HAP-1 (cell line): Measurements from ENCODE around the gene HPS1.
"Not testable (repeated sequence)": the region's sequence is repeated elsewhere in the genome, so short reads cannot be mapped to it uniquely, and the experiment has no call there.

Source experiments
- DNase-seq, 2 experiments: peaks; one replicate each; pipeline ENCODE4 v3.0.0-alpha.2; 2016 to 2020; ENCODE audit warnings: low spot score in 2 of 2
- H3K27me3 ChIP-seq: fragments of 250-450 bp; sonication (Bioruptor Pico); 2 replicates; pipeline ENCODE4 v1.5.1; 2020; ENCODE audit warnings: low read depth, mild to moderate bottlenecking, moderate library complexity
- H3K36me3 ChIP-seq: fragments of 250-450 bp; sonication (Bioruptor Pico); replicated peaks from 2 replicates; pipeline ENCODE4 v1.5.1; 2020; ENCODE audit warnings: mild to moderate bottlenecking
- H3K4me1 ChIP-seq: fragments of 250-450 bp; sonication (Bioruptor Pico); 2 replicates; pipeline ENCODE4 v1.5.1; 2020; ENCODE audit warnings: mild to moderate bottlenecking
- H3K4me3 ChIP-seq: fragments of 250-450 bp; sonication (Bioruptor Pico); 2 replicates; pipeline ENCODE4 v1.5.1; 2020; ENCODE audit warnings: mild to moderate bottlenecking, moderate library complexity
- H3K9me3 ChIP-seq: fragments of 250-450 bp; sonication (Bioruptor Pico); 2 replicates; pipeline ENCODE4 v1.5.1; 2020; ENCODE audit warnings: mild to moderate bottlenecking, moderate library complexity
- in situ Hi-C: fragments of 300-500 bp; cut with MboI; formaldehyde crosslinking; loops from 3 replicates; pipeline ENCODE4 v1.14.3; 2020; ENCODE audit warnings: low sequenced_read_pairs, inconsistent platforms, mixed read lengths

Gene HPS1

DNA sequence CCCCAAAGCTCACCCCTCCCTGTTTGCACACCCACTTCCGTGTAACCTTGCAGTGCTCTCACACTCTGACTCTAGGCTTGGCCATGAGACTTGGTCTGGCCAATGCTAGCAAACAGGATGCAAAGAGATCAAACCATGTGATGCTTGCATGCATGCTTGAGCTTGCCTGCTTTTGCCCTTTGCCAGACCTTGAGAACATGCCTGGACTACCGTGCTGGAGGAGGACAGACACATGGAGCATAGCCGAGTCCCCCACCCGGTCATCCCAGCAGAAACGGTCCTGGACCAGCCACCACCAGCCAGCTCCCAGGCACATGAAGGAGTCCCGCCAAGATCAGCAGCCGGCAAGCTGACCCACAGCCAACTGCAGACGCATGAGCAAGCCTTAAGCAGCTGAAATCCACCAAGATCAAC lies 55.1 kb downstream of the HPS1 start:
- no peaks in the 10 kb centered on the region for H3K36me3 ChIP-seq
- 0 out of 2 replicates have a peak, but pooled peaks cover 3% of the 10 kb centered on the region for H3K27me3 ChIP-seq
- H3K4me1 ChIP-seq: no peaks in the 10 kb centered on the region
- in situ Hi-C loops: no loop called here
- H3K4me3 ChIP-seq: no peak overlapping the region
- no peaks in the 10 kb centered on the region for H3K9me3 ChIP-seq
- DNase-seq: no peak

DNA sequence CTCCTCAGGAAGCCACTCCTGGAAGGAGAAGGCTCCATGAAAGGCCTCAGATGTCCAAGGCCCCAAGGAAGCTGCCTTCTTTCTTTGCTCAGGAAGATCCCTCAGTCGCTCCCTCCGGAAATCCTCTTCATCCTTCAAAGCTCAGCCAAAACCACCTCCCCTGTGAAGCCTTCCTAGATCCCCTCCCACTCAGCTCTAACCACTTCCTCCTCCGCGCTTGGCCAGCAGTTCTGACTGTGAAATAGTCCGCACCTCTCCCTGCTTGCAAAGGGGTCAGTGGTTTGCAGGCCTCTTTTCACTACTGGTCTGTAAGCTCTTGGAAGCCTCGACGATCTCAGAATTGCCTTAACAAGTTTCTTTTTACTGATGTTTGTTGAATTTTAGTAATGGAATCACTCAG lies 55.7 kb downstream of the HPS1 start:
- in situ Hi-C loops: no loop called here
- H3K9me3 ChIP-seq: no peaks in the 10 kb centered on the region
- DNase-seq: no peak
- no peak overlapping the region for H3K4me3 ChIP-seq
- H3K36me3 ChIP-seq: no peaks in the 10 kb centered on the region
- H3K4me1 ChIP-seq: no peaks in the 10 kb centered on the region
- 0 out of 2 replicates have a peak, but pooled peaks cover 3% of the 10 kb centered on the region for H3K27me3 ChIP-seq

GRCh38 chr10:98390406-98390805 lies 56.3 kb downstream of the HPS1 start:
- no peak for DNase-seq
- Histone ChIP-seq H3K27me3 (0 out of 2 replicates have a peak, but pooled peaks cover 3% of the 10 kb centered on the region), H3K9me3 (no peaks in the 10 kb centered on the region), H3K4me1 (no peaks in the 10 kb centered on the region), H3K36me3 (no peaks in the 10 kb centered on the region), H3K4me3 (no peak overlapping the region)
- in situ Hi-C loops: no loop called here

- H3K27me3 ChIP-seq: 0 out of 2 replicates have a peak, but pooled peaks cover 3% of the 10 kb centered on the region
- no peak for DNase-seq
- no peaks in the 10 kb centered on the region for H3K36me3 ChIP-seq
- no peaks in the 10 kb centered on the region for H3K4me1 ChIP-seq
- no peaks in the 10 kb centered on the region for H3K9me3 ChIP-seq
- H3K4me3 ChIP-seq: no peak overlapping the region
- in situ Hi-C loops: no loop called here
Measured at GRCh38 chr10:98389398-98389797, 57.3 kb downstream of the HPS1 start.

DNA sequence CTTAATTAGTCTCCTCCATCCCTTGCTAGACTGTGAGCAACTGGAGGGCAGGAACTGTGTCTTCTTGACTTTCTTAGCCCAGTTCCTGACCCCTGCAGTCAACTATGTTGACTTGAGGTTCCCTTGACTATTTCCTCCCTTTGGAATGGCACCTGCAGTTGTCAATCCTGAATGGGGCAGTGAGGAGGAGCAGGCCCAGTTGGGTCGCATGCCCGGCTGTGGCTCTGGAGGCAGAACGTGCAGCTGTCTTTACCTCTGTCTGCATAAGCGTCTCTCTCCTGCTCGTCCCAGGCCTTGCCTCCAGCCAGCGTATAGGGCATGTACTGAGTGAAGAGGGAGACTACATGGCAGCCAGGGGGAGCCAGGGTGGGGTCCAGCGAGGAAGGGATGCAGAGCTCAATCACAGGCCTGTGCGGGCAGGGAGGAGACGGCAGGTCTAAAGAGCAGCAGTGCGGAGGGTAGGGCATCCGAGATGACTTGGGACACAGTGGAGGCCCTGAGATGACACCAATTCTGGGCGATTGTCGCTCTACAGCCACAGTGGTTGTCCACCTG lies 58.6 kb downstream of the HPS1 start:
- H3K4me1 ChIP-seq: no peaks in the 10 kb centered on the region
- H3K4me3 ChIP-seq: no peak overlapping the region
- H3K36me3 ChIP-seq: no peaks in the 10 kb centered on the region
- no peak for DNase-seq
- in situ Hi-C loops: no loop called here
- H3K9me3 ChIP-seq: no peaks in the 10 kb centered on the region
- 0 out of 2 replicates have a peak, but pooled peaks cover under 1% of the 10 kb centered on the region for H3K27me3 ChIP-seq

DNA sequence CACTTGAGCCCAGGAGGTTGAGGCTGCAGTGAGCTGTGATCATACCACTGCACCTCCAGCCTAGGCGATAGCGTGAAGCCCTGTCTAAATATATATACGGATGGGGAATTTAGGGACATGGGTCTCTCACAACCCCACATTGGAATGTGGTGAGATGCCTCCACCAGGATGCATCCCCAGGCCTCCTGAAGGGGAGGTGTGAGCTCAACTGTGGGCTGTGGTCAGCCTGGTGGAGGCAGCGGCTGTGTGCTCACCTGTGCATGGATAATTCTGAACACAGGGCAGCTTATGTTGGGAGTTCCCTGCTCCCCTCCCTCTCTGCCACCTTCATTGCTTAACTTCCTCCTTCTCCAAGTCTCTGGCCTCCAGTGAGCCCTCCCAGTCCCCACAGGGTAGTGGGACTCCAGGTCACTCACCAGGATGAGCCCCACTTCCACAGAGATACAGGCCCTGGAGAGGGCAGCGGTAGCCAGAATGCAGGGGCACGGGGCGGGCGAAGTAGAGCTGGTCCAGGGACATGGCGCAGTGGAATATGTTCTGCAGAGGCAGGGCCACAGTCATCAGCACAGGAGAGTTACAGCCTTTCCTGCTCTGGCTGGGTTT lies 62.1 kb downstream of the HPS1 start:
- H3K9me3 ChIP-seq: no peaks in the 10 kb centered on the region
- in situ Hi-C loops: no loop called here
- no peaks in the 10 kb centered on the region for H3K4me1 ChIP-seq
- no peak for DNase-seq
- H3K27me3 ChIP-seq: no peaks in the 10 kb centered on the region
- no peaks in the 10 kb centered on the region for H3K36me3 ChIP-seq
- no peak overlapping the region for H3K4me3 ChIP-seq

DNA sequence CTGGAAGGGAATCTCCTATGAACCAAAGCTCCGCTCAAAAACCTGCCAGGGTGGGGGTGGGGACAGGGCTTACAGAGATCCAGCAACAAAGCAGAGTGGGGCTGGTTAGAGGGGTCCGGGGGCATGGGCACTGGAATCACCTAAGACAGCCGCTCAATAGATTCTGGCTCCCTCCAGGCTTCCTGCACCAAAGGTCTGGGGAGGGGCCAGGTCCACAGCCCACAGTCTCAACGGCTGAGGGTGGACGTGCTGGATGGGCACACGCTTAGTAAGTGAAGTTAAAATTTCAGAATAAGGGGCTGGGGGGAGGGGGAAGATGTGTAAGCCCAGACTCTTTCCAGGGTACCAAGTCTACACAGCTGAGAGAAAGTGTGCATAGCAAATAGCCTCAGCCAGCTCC lies 62.9 kb downstream of the HPS1 start:
- Histone ChIP-seq H3K9me3 (no peaks in the 10 kb centered on the region), H3K36me3 (no peaks in the 10 kb centered on the region), H3K4me3 (no peak overlapping the region), H3K27me3 (no peaks in the 10 kb centered on the region), H3K4me1 (no peaks in the 10 kb centered on the region)
- no peak for DNase-seq
- in situ Hi-C loops: no loop called here

DNA sequence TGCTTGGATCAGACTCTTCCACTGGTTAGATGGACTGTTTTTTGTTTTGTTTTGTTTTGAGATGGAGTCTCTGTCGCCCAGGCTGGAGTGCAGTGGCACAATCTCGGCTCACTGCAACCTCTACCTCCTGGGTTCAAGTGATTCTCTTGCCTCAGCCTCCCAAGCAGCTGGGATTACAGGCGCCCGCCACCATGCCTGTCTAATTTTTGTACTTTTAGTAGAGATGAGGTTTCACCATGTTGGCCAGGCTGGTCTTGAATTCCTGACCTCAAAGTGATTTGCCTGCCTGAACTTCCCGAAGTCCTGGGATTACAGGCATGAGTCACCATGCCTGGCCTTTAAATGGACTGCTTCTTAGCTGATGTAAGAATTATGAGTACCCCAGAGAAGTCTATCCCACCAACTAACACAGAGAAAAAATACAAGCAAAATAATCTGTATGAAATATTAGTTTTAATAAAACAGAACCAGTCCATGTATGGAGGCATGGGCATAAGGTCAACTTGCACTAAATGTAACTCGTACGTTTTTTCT lies 63.5 kb downstream of the HPS1 start:
- H3K27me3 ChIP-seq, DNase-seq, H3K4me1 ChIP-seq, H3K9me3 ChIP-seq, H3K36me3 ChIP-seq, H3K4me3 ChIP-seq, in situ Hi-C loops: not testable (repeated sequence)

DNA sequence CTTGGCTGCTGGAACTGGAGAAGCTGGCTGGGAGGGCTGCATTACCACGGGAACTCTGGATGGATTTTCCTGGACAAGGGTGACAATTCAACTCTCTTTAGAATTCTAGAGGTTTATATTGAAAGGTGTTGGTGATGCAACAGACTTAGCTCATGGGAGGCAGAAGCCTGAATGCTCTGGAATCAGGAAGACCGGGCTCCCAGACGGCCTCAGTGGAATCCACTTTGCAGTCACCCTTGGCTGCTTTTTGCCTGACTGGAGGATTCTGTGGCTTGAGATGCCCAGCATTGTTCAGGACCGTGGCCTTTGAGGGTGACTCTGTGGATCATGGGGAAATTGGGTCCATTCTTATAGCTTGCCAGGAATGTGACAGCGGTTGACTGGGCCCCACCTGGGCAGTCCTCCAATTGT lies 64.0 kb downstream of the HPS1 start:
- Histone ChIP-seq H3K4me3 (no peak overlapping the region), H3K36me3 (no peaks in the 10 kb centered on the region), H3K9me3 (no peaks in the 10 kb centered on the region), H3K4me1 (no peaks in the 10 kb centered on the region), H3K27me3 (no peaks in the 10 kb centered on the region)
- DNase-seq: no peak
- in situ Hi-C loops: no loop called here

DNA sequence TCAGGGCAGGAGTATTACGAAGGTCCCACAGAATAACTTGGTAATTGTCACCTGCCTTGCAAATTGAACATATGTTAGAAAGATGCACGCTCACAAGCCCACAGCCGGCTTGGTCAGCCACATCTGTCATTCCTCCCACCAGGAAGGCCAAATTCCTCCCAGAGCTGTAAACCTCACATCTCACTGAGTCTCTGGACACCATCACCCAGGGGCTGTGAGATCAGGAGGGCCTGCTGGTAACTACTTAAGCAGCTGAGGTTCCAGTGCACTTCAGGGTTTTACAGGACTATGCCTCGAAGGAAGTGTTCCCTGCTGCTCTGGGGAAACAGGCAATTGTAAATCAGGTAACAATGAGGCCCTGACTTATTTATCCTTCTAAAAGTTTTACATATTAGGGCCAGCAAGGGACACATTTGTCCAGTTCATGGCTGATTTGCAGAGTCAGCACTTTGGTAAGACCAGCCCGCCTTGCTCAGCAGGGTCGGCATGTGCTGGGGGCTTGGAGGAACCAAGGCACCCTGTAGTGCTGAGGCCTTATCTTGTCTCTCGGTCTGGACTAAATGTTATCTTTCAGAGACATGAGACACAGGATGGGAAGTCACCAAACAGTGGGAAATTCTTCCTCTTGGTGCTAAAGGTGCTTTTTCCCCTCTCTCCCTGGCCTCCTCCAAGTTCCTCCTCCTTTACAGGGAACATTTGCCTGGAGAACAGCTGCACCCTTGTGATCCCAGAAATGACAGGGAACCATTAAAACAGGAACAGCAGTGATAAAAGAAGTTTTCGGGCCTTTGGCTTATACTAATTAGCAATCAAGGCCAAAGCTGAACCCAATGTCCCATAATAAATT lies 66.0 kb downstream of the HPS1 start:
- no peaks in the 10 kb centered on the region for H3K9me3 ChIP-seq
- H3K27me3 ChIP-seq: no peaks in the 10 kb centered on the region
- no peaks in the 10 kb centered on the region for H3K36me3 ChIP-seq
- no peaks in the 10 kb centered on the region for H3K4me1 ChIP-seq
- in situ Hi-C loops: no loop called here
- no peak for DNase-seq
- no peak overlapping the region for H3K4me3 ChIP-seq

- in situ Hi-C loops: no loop called here
- Histone ChIP-seq H3K4me3 (no peak overlapping the region), H3K4me1 (no peaks in the 10 kb centered on the region), H3K36me3 (no peaks in the 10 kb centered on the region), H3K9me3 (no peaks in the 10 kb centered on the region), H3K27me3 (no peaks in the 10 kb centered on the region)
- DNase-seq: no peak
Measured at GRCh38 chr10:98378722-98379121, 68.0 kb downstream of the HPS1 start.

- in situ Hi-C loops: no loop called here
- no peaks in the 10 kb centered on the region for H3K4me1 ChIP-seq
- no peak overlapping the region for H3K4me3 ChIP-seq
- no peaks in the 10 kb centered on the region for H3K9me3 ChIP-seq
- no peaks in the 10 kb centered on the region for H3K36me3 ChIP-seq
- no peak for DNase-seq
- H3K27me3 ChIP-seq: no peaks in the 10 kb centered on the region
Measured at GRCh38 chr10:98377536-98377935, 69.2 kb downstream of the HPS1 start.

DNA sequence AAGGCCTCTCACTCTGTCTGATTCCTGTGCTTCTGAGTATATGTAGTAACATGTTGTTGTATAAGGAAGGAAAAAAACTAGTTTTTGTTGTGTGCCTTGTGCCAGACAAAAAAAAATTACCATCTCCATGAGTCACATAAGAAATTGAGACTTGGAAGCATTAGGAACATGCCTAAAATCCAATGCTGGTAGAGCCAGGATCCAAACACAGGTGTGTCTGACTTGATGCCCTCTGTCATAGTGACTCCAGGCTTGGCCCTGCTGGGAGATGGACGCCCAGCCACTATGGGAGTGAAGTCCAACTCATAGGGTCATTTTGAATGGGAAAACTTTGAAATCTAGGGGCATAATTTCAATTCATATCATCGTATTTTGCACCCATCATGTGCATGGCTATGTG lies 69.7 kb downstream of the HPS1 start:
- H3K27me3 ChIP-seq: no peaks in the 10 kb centered on the region
- no peaks in the 10 kb centered on the region for H3K9me3 ChIP-seq
- no peak for DNase-seq
- no peaks in the 10 kb centered on the region for H3K36me3 ChIP-seq
- H3K4me3 ChIP-seq: no peak overlapping the region
- in situ Hi-C loops: no loop called here
- H3K4me1 ChIP-seq: no peaks in the 10 kb centered on the region

GRCh38 chr10:98376485-98376884 lies 70.2 kb downstream of the HPS1 start:
- Histone ChIP-seq H3K9me3 (no peaks in the 10 kb centered on the region), H3K4me1 (no peaks in the 10 kb centered on the region), H3K4me3 (no peak overlapping the region), H3K27me3 (no peaks in the 10 kb centered on the region), H3K36me3 (no peaks in the 10 kb centered on the region)
- DNase-seq: no peak
- in situ Hi-C loops: no loop called here
